ENCODE results near the gene FAM114A1. TPM values are rescaled to one million over a fixed set of nuclear protein-coding genes. Genes with fewer than 3 reads are reported as not detected.
"Not testable (repeated sequence)": the region's sequence is repeated elsewhere in the genome, so short reads cannot be mapped to it uniquely, and the experiment has no call there.

FAM114A1 gene
- total RNA-seq, 1 donor: 378 TPM

GRCh38 chr4:38904682-38905081 lies 37.1 kb downstream of the FAM114A1 start:
- DNase-seq (ENCODE audit: low read depth): no peak
- TF ChIP-seq CTCF (IDR thresholded peaks at IDR 0.05; ENCODE audit: insufficient read depth, low read length): no peak
- no peak overlapping the region for H3K4me3 ChIP-seq (ENCODE audit: low read depth, low read length)

- no peak for DNase-seq (ENCODE audit: low read depth)
- no peak overlapping the region for H3K4me3 ChIP-seq (ENCODE audit: low read depth, low read length)
Measured at GRCh38 chr4:38905652-38906385, 38.2 kb downstream of the FAM114A1 start.

GRCh38 chr4:38907696-38908270 lies 40.2 kb downstream of the FAM114A1 start:
- no peak overlapping the region for H3K4me3 ChIP-seq (ENCODE audit: low read depth, low read length)
- TF ChIP-seq CTCF (IDR thresholded peaks at IDR 0.05; ENCODE audit: insufficient read depth, low read length): no peak
- DNase-seq (ENCODE audit: low read depth): no peak

More at GRCh38 chr4:38905652-38906385, 38.2 kb downstream of the FAM114A1 start:
- no peak for TF ChIP-seq CTCF (IDR thresholded peaks at IDR 0.05; ENCODE audit: insufficient read depth, low read length)

- no peak for DNase-seq (ENCODE audit: low read depth)
- TF ChIP-seq CTCF (IDR thresholded peaks at IDR 0.05; ENCODE audit: insufficient read depth, low read length): no peak
Measured at GRCh38 chr4:38909015-38909414, 41.4 kb downstream of the FAM114A1 start.

GRCh38 chr4:38911257-38911656 lies 43.7 kb downstream of the FAM114A1 start:
- DNase-seq (ENCODE audit: low read depth): no peak
- no peak overlapping the region for H3K4me3 ChIP-seq (ENCODE audit: low read depth, low read length)
- no peak for TF ChIP-seq CTCF (IDR thresholded peaks at IDR 0.05; ENCODE audit: insufficient read depth, low read length)

More at GRCh38 chr4:38909015-38909414, 41.4 kb downstream of the FAM114A1 start:
- no peak overlapping the region for H3K4me3 ChIP-seq (ENCODE audit: low read depth, low read length)

- no peak for TF ChIP-seq CTCF (IDR thresholded peaks at IDR 0.05; ENCODE audit: insufficient read depth, low read length)
- DNase-seq (ENCODE audit: low read depth): no peak
- no peak overlapping the region for H3K4me3 ChIP-seq (ENCODE audit: low read depth, low read length)
Measured at GRCh38 chr4:38914854-38915253, 47.2 kb downstream of the FAM114A1 start.

- DNase-seq (ENCODE audit: low read depth); H3K4me3 ChIP-seq (ENCODE audit: low read depth, low read length): not testable (repeated sequence)
Measured at GRCh38 chr4:38916267-38916666, 48.7 kb downstream of the FAM114A1 start.
